Activated T-cell treated with anti-CD3 and anti-CD28 coated beads, Interleukin-2, amount 50 U/mL, for 72 hours (primary cell): ENCODE data around the gene FRRS1. TPM values are rescaled to one million over a fixed set of nuclear protein-coding genes. Genes with fewer than 3 reads are reported as not detected.

Experiments
- ATAC-seq, 2 donors: fragments of 150-1000 bp; cut with Tn5 transposase; replicated peaks in 1 of 2; 2 replicates each; pipeline ENCODE4 v1.10.0; 2021; ENCODE audit warnings: moderate library complexity in 2 of 2, mild to moderate bottlenecking in 1 of 2
- DNase-seq, 2 donors: peaks; one replicate each; pipeline ENCODE4 v3.0.0; 2021 to 2022; ENCODE audit warnings: mixed read lengths in 1 of 2
- H3K27ac Mint-ChIP-seq: one replicate; pipeline ENCODE4 v1.8.0; 2022; ENCODE audit warnings: mild to moderate bottlenecking, moderate library complexity, mixed read lengths
- H3K27me3 Mint-ChIP-seq: one replicate; pipeline ENCODE4 v1.8.0; 2022; ENCODE audit warnings: low read depth, mixed read lengths
- H3K36me3 Mint-ChIP-seq, 2 donors: one replicate each; pipeline ENCODE4 v1.8.0; 2022; ENCODE audit warnings: mixed read lengths in 2 of 2, mild to moderate bottlenecking in 1 of 2; ENCODE audit not compliant: insufficient read depth in 2 of 2
- H3K4me1 Mint-ChIP-seq: one replicate; pipeline ENCODE4 v1.8.0; 2022; ENCODE audit warnings: low read depth, mixed read lengths
- H3K4me3 Mint-ChIP-seq, 2 donors: one replicate each; pipeline ENCODE4 v1.8.0; 2022; ENCODE audit warnings: mild to moderate bottlenecking in 2 of 2, mixed read lengths in 2 of 2, moderate library complexity in 2 of 2
- H3K9me3 Mint-ChIP-seq, 2 donors: one replicate each; pipeline ENCODE4 v1.8.0; 2022; ENCODE audit warnings: mixed read lengths in 2 of 2
- total RNA-seq, 2 donors: library from RNA; stranded (reverse); gene quantifications; one replicate each; pipeline ENCODE4 v1.2.3, GENCODE V29; 2022

FRRS1 gene
- total RNA-seq, 2 donors from 2014 or later: 2.1 to 2.3 TPM

DNA sequence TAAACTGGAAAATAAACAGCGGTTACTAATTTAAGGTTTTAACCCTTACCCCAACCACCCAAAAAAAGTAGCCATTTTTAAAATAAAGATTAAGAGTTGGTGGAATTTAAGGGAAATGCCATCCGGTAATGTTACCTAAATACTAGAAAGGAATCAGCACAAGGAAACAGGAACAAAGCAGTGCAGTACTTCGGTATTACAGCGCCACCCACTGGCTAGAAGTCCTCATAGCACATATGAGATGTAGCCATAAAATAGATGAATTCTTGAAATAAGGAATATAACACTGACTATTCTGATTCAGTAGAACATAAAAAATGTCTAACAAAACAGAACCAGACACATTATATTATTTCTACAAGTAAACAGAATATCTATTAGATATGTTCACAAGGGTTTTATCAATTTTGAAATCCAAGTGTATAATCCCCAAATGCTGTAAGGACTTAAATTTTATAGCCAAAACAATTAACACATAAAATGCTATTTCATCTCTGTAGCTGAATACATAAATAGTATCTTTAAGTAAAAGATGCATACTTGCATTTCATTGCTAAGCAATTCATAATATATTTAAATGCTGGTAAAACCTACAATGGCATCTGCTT, 58.8 kb downstream of the FRRS1 start:
- Mint-ChIP-seq H3K9me3 (no peaks in the 10 kb centered on the region), H3K4me1 (no peaks in the 10 kb centered on the region), H3K27ac (no peak overlapping the region), H3K4me3 (no peak overlapping the region), H3K36me3 (no peaks in the 10 kb centered on the region), H3K27me3 (no peaks in the 10 kb centered on the region)
- ATAC-seq: peak; percentile 25 to 27
- DNase-seq: peak; percentile 56 to 57

DNA sequence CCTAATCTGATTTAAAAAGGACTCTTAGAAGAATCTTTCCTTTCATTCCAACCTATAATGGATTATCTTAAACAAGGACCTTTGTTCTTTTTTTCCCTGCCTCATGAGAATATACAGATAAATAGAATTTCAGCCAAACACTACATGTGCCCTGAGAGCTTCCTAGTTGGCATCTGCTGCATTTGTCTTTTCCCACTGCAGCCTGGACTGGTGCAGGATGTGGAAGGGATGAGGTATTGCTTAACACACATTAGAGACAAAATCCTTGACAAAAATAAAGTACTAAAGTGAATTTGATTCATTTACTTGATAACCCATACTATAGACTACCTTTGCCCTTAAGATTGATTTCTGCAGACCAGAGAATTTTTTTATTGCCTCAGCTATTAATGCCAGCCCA, 61.0 kb downstream of the FRRS1 start:
- DNase-seq (no peak), ATAC-seq (no peak)
- Mint-ChIP-seq H3K27ac (no peak overlapping the region), H3K4me1 (no peaks in the 10 kb centered on the region), H3K4me3 (no peak overlapping the region), H3K9me3 (no peaks in the 10 kb centered on the region), H3K36me3 (no peaks in the 10 kb centered on the region), H3K27me3 (no peaks in the 10 kb centered on the region)

DNA sequence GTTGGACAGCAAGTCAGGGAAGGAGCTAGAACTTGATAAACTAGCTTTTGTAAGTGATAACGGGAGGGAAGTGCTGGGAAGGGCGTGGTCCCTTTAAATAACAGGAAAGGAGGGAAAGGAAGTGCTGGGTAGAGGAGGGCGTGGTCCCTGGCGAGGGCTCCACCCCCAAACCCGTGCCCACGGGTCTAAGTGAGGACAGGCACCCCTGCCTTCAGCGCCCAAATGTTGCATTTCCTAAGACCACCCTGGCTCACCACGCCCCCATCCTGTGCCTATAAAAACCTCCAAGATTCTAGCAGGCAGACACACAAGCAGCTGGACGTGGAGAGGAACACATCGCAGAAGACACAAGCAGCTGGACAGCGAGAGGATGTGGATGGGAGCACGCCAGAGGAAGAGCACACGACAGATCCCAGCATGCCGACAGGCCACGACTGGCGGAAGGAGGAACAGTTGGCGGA, 62.0 kb downstream of the FRRS1 start:
- no peak overlapping the region for H3K27ac Mint-ChIP-seq
- DNase-seq (no peak), ATAC-seq (no peak)
- no peak overlapping the region for H3K4me3 Mint-ChIP-seq
- no peaks in the 10 kb centered on the region for H3K9me3 Mint-ChIP-seq
- no peaks in the 10 kb centered on the region for H3K27me3 Mint-ChIP-seq
- no peaks in the 10 kb centered on the region for H3K4me1 Mint-ChIP-seq
- no peaks in the 10 kb centered on the region for H3K36me3 Mint-ChIP-seq

DNA sequence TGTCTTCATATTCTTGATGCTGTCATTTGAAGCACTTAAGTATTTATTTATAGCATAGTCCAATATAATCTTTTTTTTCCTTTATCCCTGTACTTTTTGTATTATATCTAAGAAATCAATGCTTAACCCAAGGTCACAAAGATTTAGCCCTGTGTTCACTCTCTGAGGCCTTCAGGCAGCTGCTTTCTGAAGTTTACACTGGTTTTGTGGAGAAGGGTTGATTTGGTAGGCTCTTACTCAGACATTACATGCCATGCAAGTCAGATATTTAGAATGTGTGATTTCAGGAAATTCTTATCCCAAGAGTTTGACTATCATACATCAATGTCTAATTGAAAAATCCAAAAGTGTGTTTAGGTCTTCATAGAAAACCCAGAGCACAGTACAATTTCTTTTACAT, 64.2 kb downstream of the FRRS1 start:
- Mint-ChIP-seq H3K9me3 (no peaks in the 10 kb centered on the region), H3K27me3 (peaks cover 17% of the 10 kb centered on the region), H3K4me1 (no peaks in the 10 kb centered on the region), H3K4me3 (no peak overlapping the region), H3K36me3 (no peaks in the 10 kb centered on the region), H3K27ac (no peak overlapping the region)
- DNase-seq: no peak
- ATAC-seq: no peak

DNA sequence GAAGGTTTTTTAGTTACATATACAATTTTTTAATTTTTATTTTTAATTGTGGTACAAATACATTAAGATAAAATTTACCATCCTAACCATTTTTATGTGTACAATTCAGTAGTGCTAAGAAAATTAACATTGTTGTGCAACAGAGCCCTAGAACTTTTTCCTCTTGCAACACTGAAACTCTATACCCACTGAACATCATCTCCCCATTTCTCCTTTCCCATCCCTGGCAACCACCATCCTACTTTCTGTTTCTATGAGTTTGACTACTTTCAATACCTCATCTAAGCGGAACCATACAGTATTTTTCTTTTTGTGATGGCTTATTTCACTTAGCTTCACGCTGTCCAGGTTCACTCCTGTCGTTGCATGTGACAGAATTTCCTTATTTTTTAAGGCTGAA, 66.4 kb downstream of the FRRS1 start:
- peaks cover 25% of the 10 kb centered on the region for H3K27me3 Mint-ChIP-seq
- no peaks in the 10 kb centered on the region for H3K4me1 Mint-ChIP-seq
- no peak overlapping the region for H3K4me3 Mint-ChIP-seq
- no peak overlapping the region for H3K27ac Mint-ChIP-seq
- H3K9me3 Mint-ChIP-seq: no peaks in the 10 kb centered on the region
- no peaks in the 10 kb centered on the region for H3K36me3 Mint-ChIP-seq
- ATAC-seq: no peak
- no peak for DNase-seq

DNA sequence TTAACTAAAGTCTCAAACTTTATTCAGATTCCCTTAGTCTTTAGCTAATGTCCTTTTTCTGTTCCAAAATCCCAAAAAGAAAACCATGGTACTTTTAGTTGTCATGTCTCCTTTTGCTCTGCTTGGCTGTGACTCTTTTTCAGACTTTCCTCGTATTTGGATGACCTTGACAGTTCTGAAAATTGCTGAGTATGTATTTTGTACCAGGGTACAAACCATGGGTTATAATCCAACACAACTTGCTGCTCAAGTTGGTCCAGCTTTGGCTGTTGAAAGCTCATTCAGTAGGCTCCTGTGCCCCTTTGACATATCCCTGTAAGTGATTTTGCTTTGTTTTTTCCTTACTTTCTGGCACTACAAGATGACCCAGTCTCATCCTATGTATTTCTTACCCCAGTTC, 68.9 kb downstream of the FRRS1 start:
- Mint-ChIP-seq H3K4me3 (no peak overlapping the region), H3K4me1 (no peaks in the 10 kb centered on the region), H3K27ac (no peak overlapping the region), H3K9me3 (no peaks in the 10 kb centered on the region), H3K27me3 (peaks cover 31% of the 10 kb centered on the region), H3K36me3 (no peaks in the 10 kb centered on the region)
- ATAC-seq (no peak), DNase-seq (no peak)

DNA sequence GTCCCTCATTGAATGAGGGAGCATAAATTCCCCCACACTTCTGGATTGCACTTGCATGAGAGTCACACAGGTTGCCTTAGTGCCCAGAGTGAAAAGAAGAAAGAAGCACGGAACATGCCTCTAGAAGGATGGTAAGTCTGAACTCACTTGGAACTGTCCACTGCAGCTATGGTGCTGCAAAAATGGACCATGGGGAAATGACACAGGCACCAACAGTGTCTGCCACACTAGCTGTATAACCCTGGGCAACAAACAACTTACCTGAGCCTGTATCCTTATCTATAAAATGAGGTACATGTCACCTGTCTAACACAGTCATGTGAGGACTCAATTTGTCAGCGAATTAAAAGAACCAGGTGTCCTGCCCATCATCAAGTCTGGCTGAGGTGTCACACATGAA, 69.8 kb downstream of the FRRS1 start:
- H3K27me3 Mint-ChIP-seq: peaks cover 35% of the 10 kb centered on the region
- H3K27ac Mint-ChIP-seq: no peak overlapping the region
- no peaks in the 10 kb centered on the region for H3K4me1 Mint-ChIP-seq
- DNase-seq (no peak), ATAC-seq (no peak)
- no peaks in the 10 kb centered on the region for H3K36me3 Mint-ChIP-seq
- no peaks in the 10 kb centered on the region for H3K9me3 Mint-ChIP-seq
- H3K4me3 Mint-ChIP-seq: no peak overlapping the region

DNA sequence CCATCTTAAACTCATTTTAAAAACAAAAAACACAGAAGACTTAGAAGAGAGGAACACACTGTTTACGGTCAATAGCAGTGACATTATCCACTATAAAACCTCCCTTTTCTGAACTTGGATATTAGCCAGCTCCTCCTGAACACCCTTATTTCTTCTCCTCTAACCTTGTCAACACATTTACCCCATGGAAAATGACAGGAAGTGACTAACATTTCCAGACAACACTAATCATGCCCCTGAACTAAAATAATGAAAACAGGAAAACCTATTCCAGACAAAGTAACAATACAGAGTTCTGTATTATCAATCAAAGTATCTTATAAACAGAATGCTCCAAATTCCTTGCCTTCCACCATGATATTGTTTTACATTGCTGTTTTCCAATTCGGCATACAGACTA, 75.3 kb downstream of the FRRS1 start:
- Mint-ChIP-seq H3K9me3 (no peaks in the 10 kb centered on the region), H3K4me3 (no peak overlapping the region)

DNA sequence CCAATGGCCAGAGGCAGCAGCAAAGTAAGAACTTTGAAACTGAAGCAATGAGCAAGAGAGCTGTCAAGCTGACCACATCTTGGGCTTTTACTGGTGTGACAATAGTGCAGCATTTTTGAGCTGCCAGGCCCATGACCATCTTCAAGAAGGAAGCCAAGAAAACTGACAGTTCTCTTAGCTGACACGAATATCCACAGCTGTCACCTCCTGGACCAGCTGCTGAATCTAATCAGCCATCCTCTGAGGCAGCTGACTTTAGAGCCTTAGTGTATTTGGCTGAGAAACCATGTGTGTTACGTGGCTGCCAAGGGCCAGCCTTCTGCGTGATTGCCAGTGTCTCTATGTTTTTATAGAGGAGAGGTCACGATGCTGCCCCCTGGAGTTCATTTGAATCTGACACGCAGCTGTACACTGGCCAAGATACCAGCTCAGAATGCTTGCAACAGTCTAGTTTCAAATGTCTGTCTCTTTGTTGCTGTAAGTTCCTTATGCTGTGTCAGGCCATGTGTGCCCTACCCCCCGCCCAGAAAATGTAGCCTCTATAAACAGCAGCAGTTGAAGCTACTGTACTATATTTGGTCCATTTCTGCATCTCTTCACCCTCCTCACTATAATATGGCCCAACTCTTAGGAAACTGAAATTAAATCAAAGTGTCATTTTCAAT, 80.8 kb downstream of the FRRS1 start:
- Mint-ChIP-seq H3K9me3 (no peaks in the 10 kb centered on the region), H3K36me3 (no peaks in the 10 kb centered on the region), H3K4me1 (no peaks in the 10 kb centered on the region), H3K4me3 (no peak overlapping the region), H3K27ac (no peak overlapping the region), H3K27me3 (peaks cover 10% of the 10 kb centered on the region)
- ATAC-seq (peak; percentile 68 to 78), DNase-seq (peak; percentile 46 to 50)

More for the DNA sequence above, 75.3 kb downstream of the FRRS1 start:
- H3K27ac Mint-ChIP-seq: no peak overlapping the region
- no peaks in the 10 kb centered on the region for H3K4me1 Mint-ChIP-seq
- no peaks in the 10 kb centered on the region for H3K36me3 Mint-ChIP-seq
- ATAC-seq: no peak
- DNase-seq: no peak
- H3K27me3 Mint-ChIP-seq: peaks cover 20% of the 10 kb centered on the region

DNA sequence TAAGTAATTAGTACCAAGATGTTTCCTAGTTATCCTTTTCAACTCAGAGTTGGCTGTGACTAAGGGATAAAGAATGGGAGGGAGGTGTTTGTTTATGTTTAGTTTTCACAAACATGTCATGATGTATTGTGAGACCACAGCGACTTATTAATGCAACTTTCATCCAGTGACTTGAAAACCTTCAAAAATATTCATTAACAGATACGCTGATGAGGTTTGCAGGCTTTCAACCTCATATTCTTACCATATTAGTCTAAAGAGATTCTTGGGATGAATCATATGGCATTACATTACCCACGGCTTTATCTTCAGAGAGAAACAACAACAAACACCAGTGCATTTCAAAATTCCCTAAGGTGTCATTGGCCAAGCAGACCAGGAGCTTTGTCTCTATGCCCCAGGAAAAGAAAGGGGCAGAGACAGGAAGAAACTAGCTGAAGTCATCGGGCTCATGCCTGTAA, 84.1 kb downstream of the FRRS1 start:
- Mint-ChIP-seq H3K27me3 (peaks cover 14% of the 10 kb centered on the region), H3K27ac (no peak overlapping the region), H3K4me1 (no peaks in the 10 kb centered on the region), H3K9me3 (no peaks in the 10 kb centered on the region), H3K36me3 (no peaks in the 10 kb centered on the region), H3K4me3 (no peak overlapping the region)
- DNase-seq (no peak), ATAC-seq (no peak)

DNA sequence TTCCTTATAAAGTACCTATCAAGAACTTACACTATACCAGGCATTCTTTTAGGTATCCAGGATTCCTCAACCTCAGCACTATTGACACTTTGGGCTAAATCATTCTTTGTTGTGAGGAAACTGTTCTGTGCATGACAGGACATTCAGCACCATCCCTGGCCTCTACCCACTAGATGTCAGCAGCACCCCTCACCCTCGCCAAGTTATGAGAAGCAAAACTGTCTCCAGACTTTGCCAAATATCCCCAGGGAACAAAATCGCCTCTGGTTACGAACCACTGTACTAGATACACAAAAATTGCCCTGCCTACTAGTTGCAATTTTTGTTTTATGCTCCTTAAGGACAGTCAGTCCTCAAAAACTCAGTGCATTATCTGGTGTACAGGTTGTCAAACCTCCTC, 84.9 kb downstream of the FRRS1 start:
- H3K27ac Mint-ChIP-seq: no peak overlapping the region
- no peak overlapping the region for H3K4me3 Mint-ChIP-seq
- H3K27me3 Mint-ChIP-seq: peaks cover 16% of the 10 kb centered on the region
- H3K36me3 Mint-ChIP-seq: no peaks in the 10 kb centered on the region
- ATAC-seq (no peak), DNase-seq (no peak)
- H3K4me1 Mint-ChIP-seq: no peaks in the 10 kb centered on the region
- H3K9me3 Mint-ChIP-seq: no peaks in the 10 kb centered on the region

DNA sequence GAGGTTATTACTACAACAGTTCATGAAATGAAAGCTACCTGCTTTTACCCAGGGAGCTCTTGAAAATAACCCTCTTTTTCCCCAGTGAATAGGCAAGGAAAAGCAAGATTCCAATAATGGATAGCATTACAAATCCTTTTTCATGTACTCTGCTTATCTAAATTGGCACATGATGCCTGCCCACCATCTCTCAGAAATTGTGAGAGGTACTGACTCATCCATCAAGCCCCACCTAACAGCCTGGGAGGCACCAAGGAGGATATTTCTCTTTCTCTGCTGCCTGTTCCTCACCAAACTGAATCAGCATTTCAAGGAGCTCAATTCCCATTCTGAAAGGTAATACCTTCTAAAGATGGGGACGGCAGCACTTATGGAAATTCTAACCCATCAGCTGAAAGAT, 86.2 kb downstream of the FRRS1 start:
- ATAC-seq (no peak), DNase-seq (no peak)
- no peaks in the 10 kb centered on the region for H3K9me3 Mint-ChIP-seq
- no peak overlapping the region for H3K27ac Mint-ChIP-seq
- H3K4me3 Mint-ChIP-seq: no peak overlapping the region
- H3K4me1 Mint-ChIP-seq: no peaks in the 10 kb centered on the region
- peaks cover 16% of the 10 kb centered on the region for H3K27me3 Mint-ChIP-seq
- H3K36me3 Mint-ChIP-seq: no peaks in the 10 kb centered on the region

DNA sequence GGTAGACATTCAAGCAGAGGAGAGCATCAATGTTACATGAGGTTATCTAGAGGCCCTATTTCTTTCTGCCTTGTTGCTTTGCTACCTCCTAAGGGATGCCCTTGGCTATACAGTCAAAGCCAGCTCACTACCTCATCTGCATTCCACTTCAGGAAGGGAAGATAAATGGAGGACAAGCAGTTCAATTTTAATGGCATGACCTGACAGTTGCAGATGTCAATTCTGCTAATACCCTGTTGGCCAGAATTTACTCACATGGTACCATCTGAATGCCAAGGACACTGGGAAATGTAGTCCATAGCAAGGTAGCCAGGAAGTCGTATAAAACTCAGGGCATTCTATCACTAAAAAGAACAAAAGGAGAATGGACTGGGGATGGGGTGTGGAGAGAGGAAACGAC, 89.0 kb downstream of the FRRS1 start:
- Mint-ChIP-seq H3K27me3 (peaks cover 17% of the 10 kb centered on the region), H3K36me3 (no peaks in the 10 kb centered on the region), H3K27ac (no peak overlapping the region), H3K9me3 (no peaks in the 10 kb centered on the region), H3K4me3 (no peak overlapping the region), H3K4me1 (no peaks in the 10 kb centered on the region)
- DNase-seq (no peak), ATAC-seq (no peak)

DNA sequence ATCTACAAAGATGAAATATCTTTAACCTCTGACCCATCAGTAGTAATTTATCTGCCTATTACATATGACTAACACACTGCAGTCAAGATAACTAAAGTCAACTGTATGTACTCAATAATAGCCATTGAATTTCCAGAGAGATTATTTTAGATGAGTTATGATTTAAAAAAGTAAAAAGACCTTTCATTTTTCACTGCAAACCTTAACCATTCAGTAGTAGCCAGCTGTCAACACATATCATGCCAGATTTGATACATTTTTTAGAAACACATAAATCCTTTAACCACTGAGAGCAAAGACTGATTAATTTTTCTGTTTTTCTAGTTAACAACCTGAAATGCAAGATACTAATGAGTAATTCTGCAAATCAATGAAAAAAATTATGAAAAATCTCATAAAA, 89.6 kb downstream of the FRRS1 start:
- Mint-ChIP-seq H3K27ac (no peak overlapping the region), H3K4me3 (no peak overlapping the region), H3K4me1 (no peaks in the 10 kb centered on the region), H3K9me3 (no peaks in the 10 kb centered on the region), H3K27me3 (peaks cover 22% of the 10 kb centered on the region), H3K36me3 (no peaks in the 10 kb centered on the region)
- DNase-seq (no peak), ATAC-seq (no peak)
